ENCODE measurements around the gene KDELR3.

GRCh38 chr22:38510416-38510970 lies 42.6 kb downstream of the KDELR3 start:
- TF ChIP-seq POLR2A (IDR thresholded peaks at IDR 0.05; ENCODE audit: low read depth, low read length) (no peak), POLR2AphosphoS5 (IDR thresholded peaks at IDR 0.05; ENCODE audit: low read depth, low read length) (no peak), TAF1 (IDR thresholded peaks at IDR 0.05; ENCODE audit: borderline replicate concordance, low read depth, low read length) (no peak)

All from GM12892 (cell line).